NCI-H510A treated with DMSO at 0.1 percent for 48 hours (cell line): Measurements from ENCODE around the gene PGAM2.
"Not testable (repeated sequence)": the region's sequence is repeated elsewhere in the genome, so short reads cannot be mapped to it uniquely, and the experiment has no call there.

Source experiments
- DNase-seq: peaks from one replicate; lab custom pipeline; 2025; lab: John Stamatoyannopoulos, UW

PGAM2 gene

DNA sequence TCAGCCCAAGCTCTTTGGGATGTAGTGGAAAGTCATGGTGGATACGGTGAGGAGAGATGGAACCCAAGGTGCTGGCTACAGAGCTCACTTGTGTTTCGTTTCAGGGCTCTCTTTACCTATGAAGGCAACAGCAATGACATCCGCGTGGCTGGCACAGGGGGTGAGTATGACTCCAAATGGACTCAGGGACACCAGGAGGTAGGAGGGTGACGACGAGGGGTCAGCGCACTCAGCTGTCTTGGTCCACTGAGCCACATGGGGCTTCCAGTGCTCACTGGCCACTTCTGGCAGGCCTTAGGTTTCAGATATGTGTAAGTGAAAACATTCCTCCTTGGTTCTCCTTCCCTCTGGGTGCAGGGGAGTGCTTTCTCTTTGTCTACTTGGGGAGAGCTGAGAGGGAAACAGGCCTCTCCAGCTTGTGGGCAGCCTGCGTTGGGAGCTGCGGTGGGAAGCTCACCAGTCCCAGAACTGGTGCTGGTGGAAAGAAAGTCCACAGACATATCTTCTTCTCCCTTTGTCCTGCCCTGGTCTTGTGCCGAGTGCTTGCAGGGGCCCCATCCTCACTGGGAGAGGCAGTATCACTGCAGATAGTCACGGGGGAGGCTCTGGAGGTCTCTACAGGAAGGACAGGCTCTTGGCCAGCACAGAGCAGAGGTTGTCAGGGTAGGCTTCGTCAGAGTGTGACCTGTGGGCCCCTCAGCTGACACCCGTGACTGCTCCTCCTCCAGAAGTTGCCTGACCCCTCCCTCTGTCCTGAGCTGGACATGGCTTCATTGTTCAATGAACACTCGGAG lies 15.0 kb downstream of the PGAM2 start:
- DNase-seq: no peak

DNA sequence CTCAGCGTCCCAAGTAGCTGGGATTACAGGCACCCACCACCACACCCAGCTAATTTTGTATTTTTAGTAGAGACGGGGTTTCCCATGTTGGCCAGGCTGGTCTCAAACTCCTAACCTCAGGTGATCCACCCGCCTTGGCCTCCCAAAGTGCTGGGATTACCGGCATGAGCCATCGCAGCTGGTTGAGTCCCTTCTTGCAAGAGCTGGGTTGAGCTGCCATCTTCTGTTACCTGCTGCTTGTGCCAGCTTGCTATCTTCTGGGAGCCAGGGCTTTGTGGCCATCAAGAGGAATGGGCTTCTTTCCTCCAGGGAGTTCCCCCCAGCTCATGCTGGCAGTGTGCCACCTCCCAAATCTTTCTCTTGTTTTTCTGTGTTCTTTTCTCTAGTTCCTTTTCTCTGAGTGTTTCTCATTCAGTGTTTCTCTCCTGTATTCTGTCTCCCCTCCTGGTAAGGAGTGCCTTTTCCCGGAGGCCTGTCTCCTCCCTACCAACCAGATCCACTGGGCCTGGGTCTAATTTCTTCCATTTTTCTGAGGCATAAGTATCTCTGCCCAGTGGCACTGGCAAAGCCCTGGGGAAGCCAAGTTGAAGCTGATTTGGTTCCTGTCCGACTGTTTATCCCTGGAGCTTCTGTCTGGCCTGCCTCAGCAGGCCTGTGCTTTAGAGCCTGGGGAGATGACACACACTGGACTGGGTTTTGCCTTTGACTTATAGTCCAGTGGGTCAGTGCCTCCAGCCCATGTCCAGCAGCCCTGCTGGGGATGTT lies 17.2 kb downstream of the PGAM2 start:
- DNase-seq: no peak

DNA sequence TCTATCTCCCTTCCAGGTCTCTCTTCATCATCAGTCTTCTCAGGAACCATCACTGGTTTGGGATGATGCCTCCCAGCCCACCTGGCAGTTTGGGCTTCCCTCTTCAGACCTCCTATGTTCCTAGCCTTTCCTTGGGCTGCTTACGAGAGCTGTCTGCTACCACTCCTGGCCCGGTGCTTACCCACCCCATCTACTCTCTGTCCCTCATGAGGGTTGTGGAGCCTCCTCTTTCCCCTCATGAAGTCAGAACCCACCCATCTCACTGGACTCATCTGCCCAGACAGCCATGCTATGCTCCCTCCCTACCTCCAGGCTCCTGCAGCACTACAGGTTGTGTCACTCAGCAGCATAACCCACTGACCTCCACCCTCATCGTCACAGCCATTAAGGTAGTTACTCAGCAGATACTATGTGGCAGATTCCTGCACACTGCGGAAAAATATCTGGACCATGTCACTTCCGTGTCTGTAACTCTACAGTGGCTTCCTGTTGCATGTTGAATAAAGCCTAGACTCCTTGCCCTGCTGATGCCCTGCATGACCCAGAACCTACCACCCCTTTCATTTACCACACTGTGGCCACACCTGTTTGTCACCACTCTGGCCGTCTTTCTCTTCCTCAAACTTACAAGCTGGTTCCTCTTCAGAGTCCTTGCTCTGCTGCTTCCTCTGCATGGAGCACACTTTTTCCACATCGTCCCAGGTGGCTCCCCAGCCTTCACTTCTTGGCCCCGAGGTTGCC lies 18.9 kb downstream of the PGAM2 start:
- DNase-seq: no peak

DNA sequence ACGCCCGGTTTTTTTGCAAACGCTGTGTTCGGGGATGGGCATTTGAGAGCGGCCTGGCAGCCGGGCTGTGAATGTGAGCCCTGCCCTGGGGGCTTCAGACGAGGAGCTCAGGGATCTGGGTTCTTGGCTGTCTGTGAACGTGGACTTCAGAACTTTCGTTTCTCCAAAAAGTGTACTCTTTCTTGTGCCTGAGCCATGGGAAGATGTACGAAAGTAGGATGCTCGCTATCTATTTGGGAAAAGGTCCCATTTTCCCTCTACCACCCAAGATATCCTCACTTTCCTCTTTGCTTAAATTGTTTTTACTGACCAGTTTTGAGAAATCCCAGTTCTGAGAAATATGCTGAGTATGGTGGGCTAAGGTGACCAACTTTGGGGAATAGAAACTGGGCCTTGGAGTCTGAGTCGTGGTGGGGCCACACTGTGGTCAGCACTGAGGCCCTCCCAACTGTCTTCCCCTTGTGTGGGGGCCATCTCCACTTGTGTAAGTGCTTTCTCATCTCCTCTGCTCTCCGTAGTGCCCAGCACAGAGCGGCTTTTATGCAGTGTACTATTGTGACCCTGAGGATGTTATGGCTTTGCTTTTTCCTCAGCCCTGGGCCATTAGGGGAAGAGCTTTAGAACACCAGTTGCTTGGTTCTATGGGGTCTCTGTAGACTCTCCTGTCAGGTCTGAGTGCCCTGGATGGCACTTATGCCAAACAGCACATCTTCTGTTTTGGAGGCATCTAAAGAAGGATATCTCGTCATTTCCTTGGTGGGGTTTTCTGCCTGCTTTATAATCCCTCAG lies 19.9 kb downstream of the PGAM2 start:
- DNase-seq: no peak

DNA sequence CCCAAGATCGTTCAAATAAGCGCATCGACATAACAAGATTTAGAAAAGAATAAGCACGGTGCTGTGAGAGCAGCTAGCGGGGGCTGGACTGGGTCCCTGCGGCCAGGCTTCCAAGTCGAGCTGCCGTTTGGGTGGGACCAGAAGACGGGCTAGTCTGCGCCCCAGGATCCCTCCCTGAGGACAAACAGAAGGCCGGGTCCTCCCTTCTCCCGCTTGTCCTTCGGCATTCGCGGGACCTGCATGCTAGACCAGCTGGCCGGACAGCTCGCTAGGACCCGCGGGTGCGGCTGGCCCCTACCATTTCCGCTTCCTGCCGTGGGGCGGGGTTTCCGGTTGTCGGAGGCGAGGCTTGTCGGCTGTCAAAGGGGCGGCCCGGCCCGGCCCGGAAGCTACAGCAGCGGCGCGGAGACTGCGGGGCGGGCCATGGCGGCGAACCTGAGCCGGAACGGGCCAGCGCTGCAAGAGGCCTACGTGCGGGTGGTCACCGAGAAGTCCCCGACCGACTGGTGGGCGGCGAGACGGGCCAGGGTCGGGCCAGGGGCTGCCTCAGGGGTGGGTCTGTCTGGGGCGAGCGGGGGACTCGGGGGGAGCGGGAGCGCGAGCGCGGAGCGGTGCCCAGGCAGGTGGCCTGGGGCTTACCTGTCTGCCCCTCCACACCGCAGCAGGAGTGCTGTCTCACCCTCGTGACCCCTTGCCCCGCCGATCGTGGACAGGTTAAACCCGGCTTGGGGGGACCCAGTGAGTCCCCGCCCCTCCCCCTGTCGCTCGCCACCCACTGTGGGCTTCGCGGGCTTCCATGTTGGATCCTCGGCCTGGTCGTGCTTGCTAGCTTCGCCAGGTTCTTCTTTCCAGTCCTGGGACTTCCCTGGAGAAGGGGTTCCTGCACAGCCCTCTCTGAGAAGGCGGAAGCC lies 20.8 kb downstream of the PGAM2 start, which contains the start of gene DBNL:
DBNL (plus strand) TSS at position 388 of the 911 bp plus-strand sequence; CDS start at position 424, 36 bp downstream.
- DNase-seq: peak; percentile 90

DNA sequence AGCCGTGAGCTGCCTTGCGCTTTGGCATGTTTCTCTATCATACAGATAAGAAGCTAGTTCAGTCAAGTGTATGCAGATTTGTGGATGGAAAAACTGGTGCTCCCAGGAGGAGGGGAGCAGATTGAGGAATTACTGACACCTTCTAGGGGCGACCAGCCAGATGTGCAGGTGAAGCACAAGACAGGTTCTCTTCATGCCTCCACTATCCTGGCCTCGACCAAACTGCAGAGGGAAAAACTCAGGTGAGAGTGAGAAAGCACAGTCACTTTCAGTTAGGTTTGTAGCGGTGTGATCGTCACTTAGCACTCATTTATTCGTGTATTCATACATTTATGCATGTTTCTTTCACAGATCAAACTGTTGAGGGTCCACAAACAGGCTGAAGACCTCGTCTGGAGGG lies 21.5 kb downstream of the PGAM2 start:
- no peak for DNase-seq

DNA sequence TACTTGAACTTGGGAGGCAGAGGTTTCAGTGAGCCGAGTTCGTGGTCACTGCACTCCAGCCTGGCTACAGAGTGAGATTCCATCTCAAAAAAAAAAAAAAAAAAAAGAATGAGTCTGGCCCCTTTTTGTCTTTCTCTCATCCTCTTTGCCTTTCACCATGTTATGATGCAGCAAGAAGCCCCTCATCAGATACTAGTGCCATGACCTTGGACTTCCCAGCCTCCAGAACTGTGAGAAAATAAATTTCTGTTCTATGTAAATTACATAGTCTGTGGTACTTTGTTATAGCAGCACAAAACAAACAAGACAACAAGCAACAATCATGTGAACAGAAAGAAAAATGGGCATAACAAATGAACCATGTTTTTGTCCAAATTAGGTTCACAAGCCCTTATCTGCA lies 23.1 kb downstream of the PGAM2 start:
- no peak for DNase-seq

DNA sequence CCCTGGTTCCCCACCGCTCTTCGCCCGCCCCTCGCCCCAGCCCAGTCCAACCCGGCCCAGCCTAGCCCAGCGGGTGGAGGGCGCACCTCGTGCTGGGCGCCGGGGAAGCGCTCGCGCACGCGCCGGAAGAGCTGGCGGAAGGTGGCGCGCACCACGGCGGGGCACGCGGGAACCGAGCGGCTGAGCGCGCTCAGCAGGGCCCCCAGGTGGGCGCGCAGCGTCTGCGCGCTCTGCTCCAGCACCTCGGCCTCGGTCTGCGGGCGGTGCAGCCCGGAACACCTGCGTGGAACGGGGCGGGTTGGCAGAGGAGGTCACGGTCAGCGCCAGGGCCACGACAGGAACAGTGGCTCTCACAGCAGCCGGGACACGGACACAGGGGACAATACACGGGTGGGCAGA lies 24.9 kb downstream of the PGAM2 start:
- not testable (repeated sequence) for DNase-seq

DNA sequence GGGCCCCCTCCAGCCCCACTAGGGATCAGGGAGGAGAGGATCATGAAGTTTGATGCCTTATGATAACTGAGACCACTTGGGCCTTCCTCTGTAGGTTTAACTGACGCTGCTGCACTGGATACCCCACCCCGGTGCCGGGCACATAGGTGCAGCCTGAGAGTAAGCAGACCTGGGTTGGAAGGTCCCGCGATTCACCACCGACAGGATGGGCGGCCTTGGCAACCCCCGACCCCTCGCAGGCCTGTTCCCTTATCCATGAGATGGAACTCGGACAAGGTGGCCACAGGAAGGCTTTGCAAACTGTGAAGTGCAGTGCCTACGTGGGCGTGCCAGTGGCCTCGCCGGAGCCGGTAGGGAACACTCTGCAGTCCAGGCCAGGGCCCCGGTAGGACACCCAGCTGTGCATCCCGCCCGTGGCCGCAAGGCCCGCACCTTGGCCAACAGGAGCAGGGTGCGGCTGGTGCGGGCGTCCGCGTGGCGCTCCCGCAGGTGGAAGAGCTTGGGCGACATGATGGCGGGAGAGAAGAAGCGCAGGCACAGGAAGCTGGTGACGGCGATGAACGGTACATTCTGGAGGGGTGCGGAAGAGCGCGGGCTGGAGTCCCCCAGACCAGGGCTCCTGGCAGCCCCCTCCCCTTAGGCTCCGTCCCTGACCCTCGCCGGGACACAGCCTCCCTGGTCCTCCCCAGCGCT lies 25.4 kb downstream of the PGAM2 start:
- not testable (repeated sequence) for DNase-seq

DNA sequence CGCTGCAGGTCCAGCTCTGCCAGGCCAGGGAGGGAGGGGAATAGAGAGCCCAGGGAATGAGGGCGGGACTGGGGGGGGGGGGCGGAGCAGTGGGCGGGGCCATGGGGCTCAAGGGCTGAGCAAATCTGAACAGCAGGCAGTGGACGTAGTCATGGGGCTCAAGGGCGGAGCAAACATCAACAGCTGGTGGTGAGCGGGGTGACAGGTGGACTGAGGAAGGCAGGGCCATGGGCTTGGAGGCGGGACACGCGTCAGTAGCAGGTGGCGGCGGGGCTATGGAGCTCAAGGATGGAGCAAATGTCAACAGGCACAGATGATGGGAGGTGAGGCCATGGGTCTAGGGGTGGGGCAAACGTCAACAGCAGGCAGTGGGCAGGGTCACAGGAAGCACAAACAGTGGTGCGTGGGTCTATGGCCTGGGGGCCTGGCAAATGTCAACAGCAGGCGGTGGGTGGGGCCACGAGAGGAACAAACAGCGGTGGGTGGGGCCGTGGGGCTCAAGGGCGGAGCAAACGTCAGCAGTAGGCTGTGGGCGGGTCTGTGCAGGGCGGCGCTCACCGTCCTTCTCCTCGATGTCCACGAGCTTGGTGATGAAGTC lies 26.3 kb downstream of the PGAM2 start:
- DNase-seq: peak; percentile 94

DNA sequence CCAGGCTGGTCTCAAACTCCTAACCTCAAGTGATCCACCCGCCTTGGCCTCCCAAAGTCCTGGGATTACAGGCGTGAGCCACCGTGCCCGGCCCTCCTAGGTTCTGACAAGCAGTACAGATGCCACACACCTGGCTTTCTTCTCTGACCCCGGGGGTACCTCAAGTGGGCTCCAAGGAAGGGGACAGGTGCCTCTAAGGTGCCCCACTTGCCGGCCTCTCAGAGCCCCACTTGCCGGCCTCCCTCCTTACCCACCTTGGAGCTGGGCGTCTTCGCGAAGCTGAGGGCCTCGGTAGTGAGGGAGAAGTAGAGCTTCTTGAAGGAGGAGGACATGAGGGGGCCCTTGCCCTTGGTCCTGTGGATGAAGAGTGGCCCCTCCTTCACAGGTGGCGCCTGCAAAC lies 26.8 kb downstream of the PGAM2 start:
- not testable (repeated sequence) for DNase-seq

DNA sequence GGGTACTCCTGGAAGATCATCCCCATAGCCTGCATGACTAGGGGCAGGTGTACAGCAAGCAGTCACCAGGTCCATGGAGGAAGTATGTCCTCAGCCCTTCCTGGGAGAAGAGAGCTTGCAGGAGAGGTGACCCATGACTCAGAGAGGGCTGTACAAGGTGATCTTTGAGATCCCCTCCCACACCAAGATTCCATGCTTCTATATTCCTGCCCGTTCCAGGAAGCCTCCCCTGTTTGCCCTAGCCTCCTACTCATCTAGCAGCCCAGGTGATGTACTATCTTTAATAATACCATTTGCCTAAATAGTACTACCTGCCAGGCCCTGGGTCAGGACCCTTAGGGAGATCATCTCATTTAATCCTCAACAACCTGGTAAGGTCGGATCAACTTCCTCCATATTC lies 27.4 kb downstream of the PGAM2 start:
- not testable (repeated sequence) for DNase-seq

DNA sequence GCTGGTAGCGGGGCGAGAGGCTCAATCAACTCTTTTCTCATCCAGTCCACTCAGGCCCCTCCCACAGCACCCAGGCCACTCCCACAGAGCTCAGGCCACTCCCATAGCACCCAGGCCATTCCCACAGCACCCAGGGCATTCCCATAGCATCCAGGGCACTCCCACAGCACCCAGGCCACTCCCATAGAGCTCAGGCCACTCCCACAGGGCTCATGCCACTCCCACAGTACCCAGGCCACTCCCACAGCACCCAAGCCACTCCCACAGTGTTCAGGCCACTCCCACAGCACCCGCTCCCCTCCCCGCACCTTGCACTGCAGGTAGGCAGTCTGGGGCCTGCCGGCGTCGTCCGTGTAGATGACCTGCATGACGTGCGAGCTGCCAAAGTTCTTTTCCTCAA lies 29.0 kb downstream of the PGAM2 start:
- not testable (repeated sequence) for DNase-seq

DNA sequence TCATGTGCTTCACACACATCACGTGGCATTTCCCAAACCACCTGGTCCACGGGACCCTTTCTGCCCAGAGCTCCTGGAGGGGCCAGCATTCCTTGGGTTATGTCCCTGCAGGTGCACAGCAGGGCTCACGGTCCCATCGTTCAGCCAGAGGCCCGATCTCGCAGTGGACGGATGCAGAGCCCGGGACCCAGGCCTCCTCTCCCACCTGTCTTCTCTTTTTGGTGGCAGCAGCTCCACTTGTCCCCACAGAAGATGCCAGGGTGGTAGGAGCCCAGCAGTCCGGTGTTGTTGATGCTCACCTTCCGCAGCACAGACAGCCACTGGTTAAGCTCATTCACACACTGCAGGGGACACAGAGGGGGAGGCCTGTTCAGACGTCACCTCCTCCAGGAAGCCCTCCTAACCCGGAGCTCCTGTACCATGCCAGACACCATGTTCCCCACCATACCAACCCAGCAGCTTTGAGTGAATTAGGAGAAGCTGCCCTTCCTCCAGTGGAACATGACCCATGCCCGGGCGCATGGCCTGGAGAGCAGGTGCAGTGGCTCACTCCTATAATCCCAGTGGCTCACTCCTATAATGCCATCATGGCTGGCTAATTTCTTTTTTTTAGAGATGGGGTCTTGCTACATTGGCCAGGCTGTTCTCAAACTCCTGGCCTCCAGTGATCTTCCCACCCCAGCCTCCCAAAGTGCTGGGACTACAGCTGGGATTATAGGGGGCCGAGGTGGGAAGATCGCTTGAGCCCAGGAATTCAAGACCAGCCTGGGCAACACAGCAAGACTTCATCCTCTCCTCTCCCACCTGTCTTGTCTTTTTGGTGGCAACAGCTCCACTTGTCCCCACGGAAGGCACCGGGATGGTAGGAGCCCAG lies 31.2 kb downstream of the PGAM2 start:
- DNase-seq: not testable (repeated sequence)

DNA sequence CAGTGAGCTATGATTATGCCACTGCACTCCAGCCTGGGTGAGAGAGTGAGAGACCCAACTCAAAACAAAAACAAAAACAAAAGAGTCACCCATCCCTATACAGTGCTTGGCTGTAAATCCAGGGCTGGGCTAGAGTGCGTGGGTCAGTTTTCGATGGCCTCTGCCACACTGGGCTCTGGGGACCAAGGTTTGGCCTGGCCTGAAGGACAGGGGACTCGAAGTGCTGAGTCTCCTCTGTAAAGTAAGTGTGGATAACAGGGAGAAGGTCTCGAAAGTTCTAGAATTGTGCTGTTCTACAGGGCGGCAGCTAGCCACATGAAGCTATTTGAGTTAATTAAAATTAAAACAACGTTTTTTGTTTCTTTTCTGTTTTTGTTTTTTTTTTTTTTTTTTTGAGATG lies 33.3 kb downstream of the PGAM2 start:
- not testable (repeated sequence) for DNase-seq

DNA sequence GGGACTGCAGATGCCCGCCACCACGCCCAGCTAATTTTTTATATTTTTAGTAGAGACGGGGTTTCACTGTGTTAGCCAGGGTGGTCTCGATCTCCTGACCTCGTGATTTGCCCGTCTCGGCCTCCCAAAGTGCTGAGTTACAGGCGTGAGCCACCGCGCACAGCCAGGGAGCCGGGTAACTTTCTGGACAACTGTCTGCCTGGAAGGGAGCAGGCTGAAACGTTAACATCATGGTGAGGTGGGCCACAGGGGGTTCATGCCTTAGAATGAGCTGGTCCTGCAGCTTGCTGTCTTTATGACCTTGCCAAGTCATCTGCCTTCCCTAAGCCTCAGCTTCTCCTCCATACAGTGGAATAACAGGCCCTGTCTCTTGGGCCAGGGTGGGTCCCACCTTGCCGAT lies 34.0 kb downstream of the PGAM2 start:
- not testable (repeated sequence) for DNase-seq

DNA sequence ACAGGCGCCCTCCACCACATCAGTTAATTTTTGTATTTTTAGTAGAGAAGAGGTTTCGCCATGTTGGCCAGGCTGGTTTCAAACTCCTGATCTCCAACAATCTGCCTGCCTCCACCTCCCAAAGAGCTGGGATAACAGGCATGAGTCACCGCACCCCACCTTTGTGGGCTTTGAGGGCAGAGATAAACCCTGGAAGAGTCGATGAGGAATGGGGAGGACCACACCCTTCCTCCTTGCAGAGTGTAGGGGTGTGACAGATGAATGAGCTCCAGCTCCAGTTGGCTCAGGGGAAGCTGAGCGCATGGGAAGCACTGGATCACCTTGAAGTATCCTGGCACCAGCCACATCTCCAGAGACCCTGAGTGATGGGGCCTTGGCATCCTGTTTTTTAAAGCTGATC lies 35.3 kb downstream of the PGAM2 start:
- DNase-seq: not testable (repeated sequence)

DNA sequence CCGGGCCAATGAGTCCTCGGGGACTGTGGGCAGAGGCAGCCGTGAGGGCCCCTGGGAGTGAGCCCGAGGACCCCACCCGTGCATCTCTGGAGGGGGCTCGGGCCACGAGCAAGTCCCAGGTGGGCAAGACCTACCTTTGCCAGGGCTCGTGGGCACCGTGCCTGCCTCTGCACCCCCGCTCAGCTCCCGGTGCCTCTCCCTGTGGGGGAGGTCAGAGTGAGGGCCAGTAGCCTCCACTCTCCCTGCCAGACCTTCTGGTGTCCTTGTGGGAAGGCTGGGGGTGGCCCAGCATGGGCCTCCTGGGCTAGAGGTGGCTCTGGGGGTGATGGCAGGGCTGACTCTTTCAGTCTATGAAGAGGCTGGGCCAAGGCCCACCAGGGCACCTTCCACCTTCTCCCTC lies 35.9 kb downstream of the PGAM2 start:
- not testable (repeated sequence) for DNase-seq
